Pericardium fibroblast (primary cell): ENCODE results near the gene GBGT1. TPM values are rescaled to one million over a fixed set of nuclear protein-coding genes. Genes with fewer than 3 reads are reported as not detected.

Experiments
- total RNA-seq: library from RNA; depleted of rRNA; stranded (reverse); fragments of >200 nt; gene quantifications from 2 replicates; pipeline ENCODE4 v1.2.3, GENCODE V29; 2015

Gene GBGT1
- total RNA-seq: 3.2 and 7.4 TPM in 2 replicates

DNA sequence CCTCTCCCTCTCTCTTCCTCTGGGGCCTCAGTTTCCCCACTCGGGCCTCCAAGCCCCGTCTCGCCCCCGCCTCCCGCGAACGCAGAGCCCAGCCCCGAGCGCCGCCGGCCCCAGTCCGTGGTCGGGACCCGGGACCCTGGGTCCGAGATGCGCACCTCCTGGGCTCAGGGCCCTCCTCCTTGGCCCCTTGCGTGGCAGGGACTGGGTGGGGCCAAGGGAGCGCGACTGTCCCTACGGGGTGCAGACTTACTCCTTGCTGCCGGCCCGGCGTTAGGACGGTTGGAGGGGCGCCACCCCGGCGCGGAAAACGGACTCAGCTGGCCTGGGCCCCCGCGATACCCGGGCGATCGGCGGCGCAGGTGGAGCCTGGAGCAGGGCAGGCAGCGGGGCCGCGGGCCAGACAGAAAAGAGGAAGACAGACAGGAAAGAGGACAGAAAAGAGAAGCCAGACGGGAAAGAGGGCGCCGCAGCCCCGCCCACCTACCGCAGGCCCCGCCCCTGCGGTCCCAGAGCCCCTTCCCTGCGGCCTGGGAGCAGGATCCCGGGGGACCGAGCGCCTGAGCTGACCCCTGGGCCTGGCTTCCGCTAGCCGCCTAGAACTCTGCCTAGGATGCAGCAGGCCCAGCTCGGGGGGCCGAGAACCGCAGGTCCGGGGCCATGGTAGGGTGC is at the start of gene GBGT1:
Gene GBGT1, minus strand, starts transcription at position 411 of the 669 bp plus-strand sequence. CDS start 1,502 bp downstream, outside the sequence.

DNA sequence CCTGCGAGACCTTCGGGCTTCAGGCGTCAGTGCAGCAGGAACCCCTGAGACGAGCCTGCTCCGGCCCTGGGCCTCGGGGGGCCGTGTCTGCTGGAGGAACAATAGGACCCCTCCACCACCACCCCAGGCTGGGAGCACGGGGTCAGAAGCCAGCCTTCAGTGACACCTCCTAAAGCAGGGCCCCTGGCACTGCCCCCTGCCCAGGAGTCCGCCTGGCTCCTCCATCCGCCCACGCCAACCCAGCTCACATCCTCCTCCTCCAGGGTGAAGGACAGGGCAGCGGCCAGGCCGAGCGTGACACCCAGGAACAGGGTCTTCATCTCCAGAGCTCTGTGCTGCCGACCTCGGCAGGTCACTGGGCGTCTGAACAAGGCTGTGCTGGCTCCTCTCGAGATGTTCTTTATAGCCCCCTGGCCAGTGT is 45.2 kb upstream of the GBGT1 start, which contains the start of gene OBP2B:
Gene OBP2B, minus strand, starts transcription at position 371 of the 421 bp plus-strand sequence. Its CDS starts 51 bp downstream, at position 320.

DNA sequence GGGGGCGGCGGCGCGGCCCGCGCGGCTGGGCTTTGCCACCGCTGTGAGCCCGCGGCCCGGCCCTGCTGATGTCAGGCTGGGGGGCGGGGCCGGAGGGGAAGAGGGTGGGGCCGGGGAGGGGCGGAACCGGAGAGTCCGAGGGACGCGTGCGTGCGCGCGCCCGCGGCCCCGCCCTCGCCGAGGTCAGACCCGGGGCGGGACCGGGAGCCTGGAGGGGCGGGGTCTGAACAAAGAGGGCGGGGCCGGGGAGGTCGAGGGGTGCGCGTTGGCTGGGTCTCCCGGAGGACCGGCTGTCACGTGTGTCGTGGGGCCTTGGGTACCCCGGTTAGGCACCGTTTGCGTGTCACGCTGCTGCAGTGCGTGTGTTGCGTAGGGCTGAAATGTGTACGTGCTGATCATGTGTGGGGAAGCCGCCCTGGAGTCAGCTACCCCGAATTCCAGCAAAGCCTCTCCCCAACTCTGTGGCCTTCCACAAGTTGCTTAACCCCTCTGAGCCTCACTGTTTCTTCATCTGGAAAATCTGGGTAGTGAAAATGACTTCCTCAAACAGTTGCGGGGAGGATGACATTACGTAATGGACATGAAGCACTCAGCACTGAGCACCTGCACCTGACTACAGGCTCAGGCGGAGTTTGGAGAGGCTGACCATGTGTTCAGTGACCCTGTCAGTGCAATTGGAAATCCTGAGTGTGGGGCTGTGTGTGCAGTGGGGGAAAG is 42.4 kb downstream of the GBGT1 start, which contains the start of gene RALGDS:
Gene RALGDS, minus strand, starts transcription at position 43 of the 717 bp plus-strand sequence. CDS start 86 bp downstream, outside the sequence.

Other genes with a start within 250 kb of the GBGT1 start
- 22.0 and 25.2 TPM in 2 replicates for gene TSC1, start 219.3 kb downstream of the GBGT1 start, total RNA-seq
- not detected in 2 replicates for gene GFI1B, start 185.2 kb downstream of the GBGT1 start, total RNA-seq
- 35.6 and 41.5 TPM in 2 replicates for gene GTF3C5, start 132.9 kb downstream of the GBGT1 start, total RNA-seq
- 0.26 and 0.70 TPM in 2 replicates for gene CEL, start 101.9 kb downstream of the GBGT1 start, total RNA-seq
- gene RALGDS, start 42.7 kb downstream of the GBGT1 start, total RNA-seq: 14.6 and 15.3 TPM in 2 replicates
- not detected in 2 replicates for gene OBP2B, start 45.3 kb upstream of the GBGT1 start, total RNA-seq
- gene ABO, start 111.3 kb upstream of the GBGT1 start, total RNA-seq: not detected in 2 replicates
- 14.3 and 16.2 TPM in 2 replicates for gene SURF6, start 172.3 kb upstream of the GBGT1 start, total RNA-seq
- gene MED22, start 184.2 kb upstream of the GBGT1 start, total RNA-seq: 14.5 and 16.0 TPM in 2 replicates
- 3,224 and 4,648 TPM in 2 replicates for gene RPL7A, start 184.3 kb upstream of the GBGT1 start, total RNA-seq
- 38.3 and 45.4 TPM in 2 replicates for gene SURF1, start 192.6 kb upstream of the GBGT1 start, total RNA-seq
- 19.5 and 24.9 TPM in 2 replicates for gene SURF2, start 192.6 kb upstream of the GBGT1 start, total RNA-seq
- gene SURF4, start 212.1 kb upstream of the GBGT1 start, total RNA-seq: 243 and 286 TPM in 2 replicates
- 0.09 and 3.4 TPM in 2 replicates for gene STKLD1, start 212.5 kb upstream of the GBGT1 start, total RNA-seq